ENCODE measurements around the gene ADGRL2. TPM values are rescaled to one million over a fixed set of nuclear protein-coding genes. Genes with fewer than 3 reads are reported as not detected.
A peak's percentile ranks its signal among the peaks of the same experiment; 100 is the strongest.

ADGRL2 gene
- total and polyA plus RNA-seq, 4 donors = 5.6 to 62.7 (median 37.0) TPM

GRCh38 chr1:81834921-81835698 lies 34.4 kb downstream of the ADGRL2 start:
- WGBS, 2 donors = 7% methylated on average over 6 of the region's 6 CpGs
- intact Hi-C loops (cut with DNase I) = no loop called here
- Histone ChIP-seq H3K4me3 (ENCODE audit: low read length in 2 of 2) (no peak overlapping the region), H3K36me3 (ENCODE audit: control insufficient read depth in 1 of 2, insufficient read depth in 2 of 2, low read length in 1 of 2) (no peaks in the 10 kb centered on the region), H3K27ac (ENCODE audit: low read depth in 1 of 2, low read length in 2 of 2) (peak overlapping the region in 1 of 2 donors; percentile 36), H3K9me3 (ENCODE audit: control insufficient read depth, low read length) (no peaks in the 10 kb centered on the region), H3K4me1 (ENCODE audit: control insufficient read depth in 1 of 2, insufficient read depth in 2 of 2, low read length in 2 of 2) (peaks cover 1 to 4% of the 10 kb centered on the region in 2 donors), H3K27me3 (ENCODE audit: control insufficient read depth in 1 of 2, insufficient read depth in 2 of 2, low read length in 1 of 2) (no peaks in the 10 kb centered on the region)
- no peak for DNase-seq
- peak; percentile 52 for ATAC-seq (ENCODE audit: low FRiP score)

- H3K4me3 ChIP-seq (ENCODE audit: low read length in 2 of 2) = no peak overlapping the region
- no peaks in the 10 kb centered on the region for H3K36me3 ChIP-seq (ENCODE audit: control insufficient read depth in 1 of 2, insufficient read depth in 2 of 2, low read length in 1 of 2)
- intact Hi-C loops (cut with DNase I) = no loop called here
- H3K27ac ChIP-seq (ENCODE audit: low read depth in 1 of 2, low read length in 2 of 2) = peak overlapping the region in 1 of 2 donors; percentile 57
- 16 to 21% methylated on average over 4 of the region's 4 CpGs for WGBS, 2 donors
- peaks cover 1 to 4% of the 10 kb centered on the region in 2 donors for H3K4me1 ChIP-seq (ENCODE audit: control insufficient read depth in 1 of 2, insufficient read depth in 2 of 2, low read length in 2 of 2)
- no peaks in the 10 kb centered on the region for H3K27me3 ChIP-seq (ENCODE audit: control insufficient read depth in 1 of 2, insufficient read depth in 2 of 2, low read length in 1 of 2)
- DNase-seq (no peak), ATAC-seq (ENCODE audit: low FRiP score) (no peak)
- no peaks in the 10 kb centered on the region for H3K9me3 ChIP-seq (ENCODE audit: control insufficient read depth, low read length)
Observed at GRCh38 chr1:81836007-81836626, 35.4 kb downstream of the ADGRL2 start.

GRCh38 chr1:81838600-81839218 lies 38.0 kb downstream of the ADGRL2 start:
- DNase-seq = no peak
- ATAC-seq (ENCODE audit: low FRiP score) = no peak
- intact Hi-C loops (cut with DNase I) = no loop called here
- peaks cover 0 to 4% of the 10 kb centered on the region in 2 donors for H3K4me1 ChIP-seq (ENCODE audit: control insufficient read depth in 1 of 2, insufficient read depth in 2 of 2, low read length in 2 of 2)
- WGBS, 2 donors = 92 to 94% methylated on average over 2 of the region's 2 CpGs
- H3K27ac ChIP-seq (ENCODE audit: low read depth in 1 of 2, low read length in 2 of 2) = no peak overlapping the region
- no peaks in the 10 kb centered on the region for H3K36me3 ChIP-seq (ENCODE audit: control insufficient read depth in 1 of 2, insufficient read depth in 2 of 2, low read length in 1 of 2)
- no peak overlapping the region for H3K4me3 ChIP-seq (ENCODE audit: low read length in 2 of 2)
- H3K9me3 ChIP-seq (ENCODE audit: control insufficient read depth, low read length) = no peaks in the 10 kb centered on the region
- H3K27me3 ChIP-seq (ENCODE audit: control insufficient read depth in 1 of 2, insufficient read depth in 2 of 2, low read length in 1 of 2) = no peaks in the 10 kb centered on the region

GRCh38 chr1:81840805-81841204 lies 40.1 kb downstream of the ADGRL2 start:
- Histone ChIP-seq H3K27ac (ENCODE audit: low read depth in 1 of 2, low read length in 2 of 2) (no peak overlapping the region), H3K9me3 (ENCODE audit: control insufficient read depth, low read length) (no peaks in the 10 kb centered on the region), H3K4me1 (ENCODE audit: control insufficient read depth in 1 of 2, insufficient read depth in 2 of 2, low read length in 2 of 2) (peaks cover 0 to 4% of the 10 kb centered on the region in 2 donors), H3K4me3 (ENCODE audit: low read length in 2 of 2) (no peak overlapping the region), H3K36me3 (ENCODE audit: control insufficient read depth in 1 of 2, insufficient read depth in 2 of 2, low read length in 1 of 2) (no peaks in the 10 kb centered on the region), H3K27me3 (ENCODE audit: control insufficient read depth in 1 of 2, insufficient read depth in 2 of 2, low read length in 1 of 2) (no peaks in the 10 kb centered on the region)
- ATAC-seq (ENCODE audit: low FRiP score) = no peak
- intact Hi-C loops (cut with DNase I) = no loop called here
- 47 to 64% methylated on average over 1 of the region's 1 CpG for WGBS, 2 donors
- DNase-seq = no peak

GRCh38 chr1:81841795-81842194 lies 41.1 kb downstream of the ADGRL2 start:
- DNase-seq (no peak), ATAC-seq (ENCODE audit: low FRiP score) (no peak)
- Histone ChIP-seq H3K36me3 (ENCODE audit: control insufficient read depth in 1 of 2, insufficient read depth in 2 of 2, low read length in 1 of 2) (no peaks in the 10 kb centered on the region), H3K4me3 (ENCODE audit: low read length in 2 of 2) (no peak overlapping the region), H3K27me3 (ENCODE audit: control insufficient read depth in 1 of 2, insufficient read depth in 2 of 2, low read length in 1 of 2) (no peaks in the 10 kb centered on the region), H3K9me3 (ENCODE audit: control insufficient read depth, low read length) (no peaks in the 10 kb centered on the region), H3K4me1 (ENCODE audit: control insufficient read depth in 1 of 2, insufficient read depth in 2 of 2, low read length in 2 of 2) (no peaks in the 10 kb centered on the region), H3K27ac (ENCODE audit: low read depth in 1 of 2, low read length in 2 of 2) (no peak overlapping the region)
- whole genome bisulfite sequencing, 2 donors = 73 to 74% methylated on average over 4 of the region's 4 CpGs
- intact Hi-C loops (cut with DNase I) = no loop called here

GRCh38 chr1:81844477-81844876 lies 43.7 kb downstream of the ADGRL2 start:
- intact Hi-C loops (cut with DNase I) = no loop called here
- 69 to 80% methylated on average over 2 of the region's 2 CpGs for WGBS, 2 donors

GRCh38 chr1:81846630-81847029 lies 45.9 kb downstream of the ADGRL2 start:
- ATAC-seq (ENCODE audit: low FRiP score) = no peak
- intact Hi-C loops (cut with DNase I) = no loop called here
- Histone ChIP-seq H3K36me3 (ENCODE audit: control insufficient read depth in 1 of 2, insufficient read depth in 2 of 2, low read length in 1 of 2) (no peaks in the 10 kb centered on the region), H3K4me3 (ENCODE audit: low read length in 2 of 2) (no peak overlapping the region), H3K4me1 (ENCODE audit: control insufficient read depth in 1 of 2, insufficient read depth in 2 of 2, low read length in 2 of 2) (no peaks in the 10 kb centered on the region), H3K27me3 (ENCODE audit: control insufficient read depth in 1 of 2, insufficient read depth in 2 of 2, low read length in 1 of 2) (no peaks in the 10 kb centered on the region), H3K9me3 (ENCODE audit: control insufficient read depth, low read length) (no peaks in the 10 kb centered on the region), H3K27ac (ENCODE audit: low read depth in 1 of 2, low read length in 2 of 2) (no peak overlapping the region)
- 99 to 100% methylated on average over 1 of the region's 1 CpG for WGBS, 2 donors
- no peak for DNase-seq

More at GRCh38 chr1:81844477-81844876, 43.7 kb downstream of the ADGRL2 start:
- no peak overlapping the region for H3K4me3 ChIP-seq (ENCODE audit: low read length in 2 of 2)
- H3K4me1 ChIP-seq (ENCODE audit: control insufficient read depth in 1 of 2, insufficient read depth in 2 of 2, low read length in 2 of 2) = no peaks in the 10 kb centered on the region
- DNase-seq (no peak), ATAC-seq (ENCODE audit: low FRiP score) (no peak)
- no peaks in the 10 kb centered on the region for H3K9me3 ChIP-seq (ENCODE audit: control insufficient read depth, low read length)
- no peaks in the 10 kb centered on the region for H3K27me3 ChIP-seq (ENCODE audit: control insufficient read depth in 1 of 2, insufficient read depth in 2 of 2, low read length in 1 of 2)
- no peak overlapping the region for H3K27ac ChIP-seq (ENCODE audit: low read depth in 1 of 2, low read length in 2 of 2)
- H3K36me3 ChIP-seq (ENCODE audit: control insufficient read depth in 1 of 2, insufficient read depth in 2 of 2, low read length in 1 of 2) = no peaks in the 10 kb centered on the region

- H3K4me3 ChIP-seq (ENCODE audit: low read length in 2 of 2) = no peak overlapping the region
- intact Hi-C loops (cut with DNase I) = no loop called here
- no peaks in the 10 kb centered on the region for H3K27me3 ChIP-seq (ENCODE audit: control insufficient read depth in 1 of 2, insufficient read depth in 2 of 2, low read length in 1 of 2)
- ATAC-seq (ENCODE audit: low FRiP score) = no peak
- no peaks in the 10 kb centered on the region for H3K9me3 ChIP-seq (ENCODE audit: control insufficient read depth, low read length)
- 95 to 97% methylated on average over 2 of the region's 2 CpGs for WGBS, 2 donors
- no peak for DNase-seq
- no peaks in the 10 kb centered on the region for H3K4me1 ChIP-seq (ENCODE audit: control insufficient read depth in 1 of 2, insufficient read depth in 2 of 2, low read length in 2 of 2)
- no peak overlapping the region for H3K27ac ChIP-seq (ENCODE audit: low read depth in 1 of 2, low read length in 2 of 2)
- no peaks in the 10 kb centered on the region for H3K36me3 ChIP-seq (ENCODE audit: control insufficient read depth in 1 of 2, insufficient read depth in 2 of 2, low read length in 1 of 2)
Observed at GRCh38 chr1:81847063-81847462, 46.3 kb downstream of the ADGRL2 start.
